GM19467 (cell line): ENCODE data around the gene DNAJB11.
"Not testable (repeated sequence)": the region's sequence is repeated elsewhere in the genome, so short reads cannot be mapped to it uniquely, and the experiment has no call there.

Experiments used
- ATAC-seq: cut with Tn5 transposase; IDR thresholded peaks from one replicate; pipeline ENCODE4 v1.9.1; 2021; ENCODE audit warnings: mild to moderate bottlenecking, moderate library complexity; ENCODE audit not compliant: unreplicated experiment

The DNAJB11 gene

DNA sequence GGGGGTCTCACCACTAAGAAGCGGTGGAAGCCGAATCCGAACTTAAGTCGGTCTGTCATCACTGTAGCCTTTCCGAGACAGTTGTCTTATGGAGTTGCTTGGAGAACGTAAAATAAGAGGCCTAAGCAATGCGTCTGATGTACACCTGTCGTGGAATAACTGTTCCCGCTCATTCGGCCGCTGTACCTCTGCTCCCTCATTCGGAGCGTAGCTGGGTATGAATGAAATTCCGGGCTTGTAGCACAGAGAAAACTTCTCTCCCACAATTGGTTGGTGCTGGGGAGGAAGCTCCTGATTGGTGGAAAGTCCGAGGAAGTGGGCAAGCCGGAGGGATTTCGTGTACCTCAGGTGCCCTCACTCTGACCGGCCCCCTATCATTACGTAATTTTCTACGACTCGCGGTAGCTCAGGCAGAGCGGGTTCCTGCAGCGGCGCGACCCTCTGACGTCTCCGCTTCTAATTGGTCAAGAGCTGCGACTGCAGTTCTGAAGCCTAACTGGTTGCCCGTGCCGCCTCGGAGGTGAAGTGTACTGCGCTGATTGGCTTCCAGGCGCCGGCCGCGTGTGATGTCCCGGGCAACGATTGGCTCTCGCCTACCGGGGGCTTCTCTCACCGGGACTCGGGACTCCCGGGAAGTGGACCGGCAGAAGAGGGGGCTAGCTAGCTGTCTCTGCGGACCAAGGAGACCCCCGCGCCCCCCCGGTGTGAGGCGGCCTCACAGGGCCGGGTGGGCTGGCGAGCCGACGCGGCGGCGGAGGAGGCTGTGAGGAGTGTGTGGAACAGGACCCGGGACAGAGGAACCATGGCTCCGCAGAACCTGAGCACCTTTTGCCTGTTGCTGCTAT lies at the start of gene DNAJB11:
Gene DNAJB11, plus strand, starts transcription at position 625 of the 845 bp plus-strand sequence. Its CDS starts 178 bp downstream, at position 803.
- peak; percentile 83 for ATAC-seq

DNA sequence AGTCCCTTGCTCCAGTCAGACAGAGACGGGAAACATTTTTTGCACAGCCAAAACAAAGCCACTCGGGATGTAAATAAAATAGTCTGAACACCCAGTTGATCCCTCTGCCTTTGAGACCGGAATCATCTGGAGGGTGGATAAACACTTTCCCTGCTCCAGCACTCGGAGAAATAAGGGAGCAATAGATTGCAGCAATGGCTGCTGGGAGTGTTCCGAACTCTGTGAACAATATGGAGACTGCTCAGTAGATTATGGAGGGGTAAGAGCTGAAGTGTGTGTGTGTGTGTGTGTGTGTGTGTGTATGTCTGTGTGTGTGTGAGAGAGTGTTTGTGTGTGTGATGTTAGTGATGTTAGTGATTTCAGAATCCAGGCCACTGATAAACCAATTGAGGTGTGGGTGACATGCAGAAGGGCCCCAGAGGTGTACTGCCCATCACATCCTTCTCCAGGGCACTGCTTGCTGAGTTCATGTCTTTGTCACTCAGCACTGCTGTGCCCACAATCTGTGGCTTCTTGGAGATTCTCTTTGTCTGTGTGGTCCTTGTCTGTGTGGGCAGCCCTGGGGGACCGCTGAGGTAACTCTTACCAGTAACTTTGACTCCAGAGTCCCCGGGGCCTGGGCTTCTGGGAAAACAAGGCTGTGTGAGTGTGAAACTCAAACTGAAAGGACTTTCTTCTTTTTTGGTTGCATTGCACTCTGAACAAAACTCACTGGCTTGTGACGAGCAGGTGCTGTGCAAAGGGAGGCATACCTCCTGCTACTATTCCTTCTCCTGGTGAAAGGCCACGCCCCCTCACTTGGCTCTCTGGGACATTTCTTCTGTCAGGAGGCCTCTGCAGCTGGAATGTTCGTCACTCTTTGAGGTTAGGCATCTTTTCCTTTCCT lies 49.3 kb upstream of the DNAJB11 start:
- ATAC-seq = peak; percentile 63

DNA sequence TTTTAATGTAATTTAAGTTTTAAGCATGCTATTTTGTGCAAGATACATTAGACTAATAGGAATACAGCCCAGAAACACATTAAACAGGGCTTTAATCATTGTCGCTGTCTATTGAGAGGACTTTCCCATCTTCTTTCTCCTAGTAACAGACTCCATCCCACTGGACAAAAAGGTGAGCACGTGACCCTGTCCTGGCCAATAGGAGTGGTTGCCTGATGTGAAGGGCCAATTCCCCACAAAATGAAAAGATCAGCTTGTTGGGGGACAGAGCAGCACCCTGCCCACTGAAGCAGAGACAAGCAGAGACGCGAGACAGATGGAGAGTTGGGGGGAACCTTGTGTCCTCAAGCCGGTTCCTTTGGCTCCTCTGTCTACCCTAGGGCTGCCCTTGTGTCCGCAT lies 47.5 kb upstream of the DNAJB11 start:
- ATAC-seq = no peak

DNA sequence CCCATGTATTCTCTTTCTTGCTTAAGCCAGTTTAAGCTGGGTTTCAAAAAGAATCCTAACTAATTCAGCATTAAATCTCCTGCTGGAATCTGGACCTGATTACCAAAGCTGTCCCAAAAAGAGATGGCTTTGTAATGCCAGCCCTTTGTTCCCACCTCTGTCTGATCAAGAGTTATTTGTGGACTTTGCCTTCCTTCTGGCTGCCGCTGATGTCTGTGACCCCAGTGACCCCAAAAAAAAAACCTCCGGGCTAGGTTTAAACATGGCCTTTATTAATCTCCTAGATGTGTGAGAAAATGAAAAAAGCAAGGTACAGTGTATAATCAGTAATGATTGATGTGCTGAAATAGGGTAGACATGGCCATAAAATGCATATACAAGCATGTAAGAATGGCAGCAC lies 47.1 kb upstream of the DNAJB11 start:
- ATAC-seq = no peak

DNA sequence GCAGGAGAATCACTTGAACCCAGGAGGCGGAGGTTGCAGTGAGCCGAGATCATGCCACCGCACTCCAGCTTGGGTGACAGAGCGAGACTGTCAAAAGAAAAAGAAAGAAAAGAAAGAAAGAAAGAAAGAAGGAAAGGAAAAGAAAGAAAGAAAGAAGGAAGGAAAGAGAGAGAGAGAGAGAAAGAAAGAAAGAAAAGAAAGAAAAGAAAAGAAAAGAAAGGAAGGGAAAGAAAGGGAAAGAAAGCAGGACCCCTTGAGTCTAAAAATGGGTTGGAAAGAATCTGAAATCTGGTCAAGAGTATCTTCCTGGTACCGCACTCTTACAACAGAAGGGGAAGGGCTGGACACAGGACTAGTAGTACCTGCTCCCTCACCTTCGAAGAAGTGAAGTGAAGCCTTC lies 45.9 kb upstream of the DNAJB11 start:
- ATAC-seq = no peak

DNA sequence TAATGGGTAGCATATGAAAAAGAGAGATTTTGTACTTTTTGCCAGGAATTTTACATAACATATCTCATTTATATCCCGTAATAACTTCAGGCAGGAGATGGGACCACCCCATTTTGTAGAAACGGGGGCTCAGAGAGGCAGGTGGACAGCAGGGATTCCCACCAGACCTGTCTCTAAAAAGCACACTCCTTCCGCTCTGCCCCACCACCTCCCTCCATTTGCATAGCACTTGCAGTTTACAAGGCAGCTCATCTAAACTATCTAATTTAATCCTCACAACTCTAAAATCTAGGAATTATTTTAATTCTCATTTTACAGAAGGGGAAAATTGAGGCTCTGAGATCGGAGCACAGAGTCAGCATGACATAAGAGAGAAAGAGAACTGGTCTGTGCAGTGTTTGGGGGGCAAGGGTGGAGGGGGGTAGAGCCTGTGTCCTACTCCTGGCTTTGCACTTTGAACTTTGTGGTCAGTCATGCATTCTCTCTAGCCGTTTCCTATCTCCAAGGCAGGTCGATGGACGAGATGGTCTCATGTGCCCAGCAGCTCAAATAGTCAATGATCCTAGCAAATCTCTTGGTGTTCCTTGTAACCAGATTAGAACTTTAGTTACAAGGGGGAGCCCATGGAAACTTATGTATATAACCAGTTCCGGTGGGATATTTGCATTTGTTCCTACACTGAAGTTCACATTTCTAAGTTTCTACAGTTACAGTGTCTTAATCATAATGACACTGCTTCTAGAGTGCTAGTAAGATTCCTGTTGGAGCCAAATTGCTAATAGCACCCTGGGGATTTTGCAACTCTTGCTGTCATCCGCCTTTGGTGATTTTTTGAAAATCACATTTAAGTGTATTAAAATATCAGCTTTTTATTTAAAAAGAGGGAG lies 44.9 kb upstream of the DNAJB11 start:
- ATAC-seq = no peak

DNA sequence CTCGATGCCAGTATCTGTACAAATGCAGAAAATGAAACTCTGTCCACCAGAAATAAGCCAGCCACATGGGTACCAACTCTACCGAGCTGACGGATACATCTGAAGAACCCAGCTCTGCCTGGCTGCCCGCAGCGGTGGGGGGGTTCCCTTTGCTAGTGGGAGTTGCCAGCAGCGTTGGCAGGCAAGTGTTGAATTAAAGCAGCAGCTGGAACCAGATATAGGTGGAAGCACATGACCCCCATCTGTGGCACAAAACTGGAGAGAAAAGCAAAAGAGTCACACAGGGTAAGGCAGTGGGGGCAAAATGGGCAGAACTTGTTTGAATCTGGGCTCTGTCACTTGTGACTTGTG lies 44.3 kb upstream of the DNAJB11 start:
- peak; percentile 43 for ATAC-seq

DNA sequence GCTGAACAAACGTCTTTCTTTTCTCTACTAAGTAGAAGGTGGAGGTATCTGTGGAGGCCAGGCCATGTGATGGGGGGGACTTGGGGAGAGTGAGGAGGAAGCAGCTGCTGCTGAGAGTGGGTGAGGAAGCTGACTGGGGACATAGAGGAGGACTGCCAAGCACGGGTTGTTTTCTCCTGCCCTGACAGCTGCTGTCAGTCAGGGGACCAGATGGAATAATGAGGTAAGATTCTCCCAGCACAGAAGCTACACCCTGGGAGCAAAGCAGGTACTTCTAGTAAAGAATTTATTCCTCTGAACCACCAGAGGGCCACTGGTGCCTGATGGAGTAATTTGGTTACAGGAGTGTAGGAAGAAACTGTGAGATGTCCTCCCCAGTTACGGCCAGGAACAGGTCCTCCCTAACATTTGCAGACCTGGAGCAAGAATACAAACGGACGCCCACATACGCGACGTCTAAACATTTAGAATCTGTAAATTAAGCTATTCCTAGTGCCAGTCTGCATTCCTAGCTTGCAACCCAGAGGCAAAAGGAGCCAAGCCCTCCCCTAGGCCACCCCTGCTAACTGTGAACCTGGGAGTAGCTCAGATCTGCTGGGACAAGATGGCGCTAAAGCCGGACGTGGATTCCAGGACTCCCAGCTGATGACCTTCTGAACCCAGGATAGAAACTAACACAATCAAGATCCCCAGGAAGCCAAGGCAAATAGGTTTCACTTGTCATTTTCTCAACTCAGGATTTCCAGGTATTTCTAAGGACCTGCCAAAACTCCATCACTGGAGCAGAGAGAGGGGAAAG lies 41.1 kb upstream of the DNAJB11 start:
- no peak for ATAC-seq

DNA sequence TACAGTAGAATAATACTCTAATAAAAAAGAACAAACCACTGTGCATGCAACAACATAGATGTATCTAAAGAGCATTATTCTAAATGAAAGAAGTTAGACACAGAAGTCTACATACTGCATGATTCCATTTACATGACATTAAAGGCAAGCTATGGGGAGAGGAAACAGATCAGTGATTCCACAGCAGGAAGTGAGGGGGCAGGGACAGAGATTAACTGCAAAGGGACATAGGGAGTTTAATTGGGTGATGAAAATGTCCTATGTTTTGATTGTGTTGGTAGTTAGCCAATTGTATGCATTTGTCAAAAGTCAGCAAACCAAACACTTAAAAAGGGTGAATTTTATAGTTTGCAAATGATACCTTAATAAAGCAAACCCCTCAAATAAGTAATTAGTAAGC lies 40.1 kb upstream of the DNAJB11 start:
- no peak for ATAC-seq

DNA sequence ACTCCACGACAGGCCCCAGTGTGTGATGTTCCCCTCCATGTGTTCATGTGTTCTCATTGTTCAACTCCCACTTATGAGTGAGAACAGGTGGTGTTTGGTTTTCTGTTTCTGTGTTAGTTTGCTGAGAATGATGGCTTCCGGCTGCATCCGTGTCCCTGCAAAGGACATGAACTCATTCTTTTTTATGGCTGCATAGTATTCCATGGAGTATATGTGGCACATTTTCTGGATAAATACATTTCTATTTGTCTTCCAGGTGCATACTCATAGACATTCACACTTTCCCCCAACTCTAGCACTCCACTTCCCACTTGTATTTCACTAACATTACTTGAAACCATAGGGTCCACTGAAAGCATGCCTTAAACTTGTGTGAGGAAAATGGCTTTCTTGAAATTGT lies 38.8 kb upstream of the DNAJB11 start:
- ATAC-seq = not testable (repeated sequence)

DNA sequence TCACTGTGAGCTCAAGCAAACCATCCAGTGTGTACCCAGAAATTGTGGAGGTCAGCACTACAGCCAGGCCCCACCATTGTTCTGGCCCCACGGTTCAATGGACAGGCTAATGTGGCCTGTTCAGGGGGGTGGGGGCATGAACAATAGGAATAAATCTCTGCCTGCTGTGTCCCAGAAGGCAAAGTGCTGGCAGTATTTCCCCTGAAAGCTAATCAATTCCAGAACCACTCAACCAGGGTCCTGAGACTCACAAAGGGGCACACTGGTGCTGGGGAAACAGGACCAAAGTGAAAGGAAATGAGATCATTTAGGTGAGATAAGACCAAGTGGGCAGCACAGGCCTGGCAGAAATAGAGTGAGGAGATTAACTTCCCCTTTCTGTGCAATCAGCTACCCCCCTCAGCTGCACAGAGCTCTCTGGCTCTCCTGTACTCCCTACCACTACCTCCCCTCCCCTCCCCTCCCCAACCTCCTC lies 37.9 kb upstream of the DNAJB11 start:
- ATAC-seq = peak; percentile 57

DNA sequence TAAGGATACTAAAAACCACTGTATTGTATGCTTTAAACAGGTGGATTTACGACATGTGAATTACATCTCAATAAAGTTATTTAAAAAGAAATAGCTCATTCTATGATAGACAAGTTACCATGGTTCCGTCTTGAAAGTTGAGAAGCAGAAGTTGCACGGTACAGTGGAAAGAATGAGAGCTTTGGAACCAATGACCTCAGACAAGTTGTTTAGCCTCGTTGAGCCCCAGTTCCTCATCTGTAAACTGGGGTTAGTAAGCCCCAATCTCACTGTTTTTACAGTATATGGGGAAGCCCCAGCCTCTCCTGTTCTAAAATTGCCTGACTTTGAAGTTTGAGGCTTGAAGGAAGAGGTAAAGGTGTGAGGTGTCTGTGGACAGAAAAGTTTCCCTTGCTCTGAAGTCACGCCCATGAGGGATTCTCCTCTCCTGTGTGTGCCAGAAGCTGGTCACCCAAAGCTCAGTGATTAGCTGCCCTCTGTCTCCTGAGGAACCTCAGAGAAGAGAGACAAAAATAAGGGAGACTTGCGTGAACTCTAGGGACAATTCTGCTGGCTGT lies 36.3 kb upstream of the DNAJB11 start:
- peak; percentile 77 for ATAC-seq

DNA sequence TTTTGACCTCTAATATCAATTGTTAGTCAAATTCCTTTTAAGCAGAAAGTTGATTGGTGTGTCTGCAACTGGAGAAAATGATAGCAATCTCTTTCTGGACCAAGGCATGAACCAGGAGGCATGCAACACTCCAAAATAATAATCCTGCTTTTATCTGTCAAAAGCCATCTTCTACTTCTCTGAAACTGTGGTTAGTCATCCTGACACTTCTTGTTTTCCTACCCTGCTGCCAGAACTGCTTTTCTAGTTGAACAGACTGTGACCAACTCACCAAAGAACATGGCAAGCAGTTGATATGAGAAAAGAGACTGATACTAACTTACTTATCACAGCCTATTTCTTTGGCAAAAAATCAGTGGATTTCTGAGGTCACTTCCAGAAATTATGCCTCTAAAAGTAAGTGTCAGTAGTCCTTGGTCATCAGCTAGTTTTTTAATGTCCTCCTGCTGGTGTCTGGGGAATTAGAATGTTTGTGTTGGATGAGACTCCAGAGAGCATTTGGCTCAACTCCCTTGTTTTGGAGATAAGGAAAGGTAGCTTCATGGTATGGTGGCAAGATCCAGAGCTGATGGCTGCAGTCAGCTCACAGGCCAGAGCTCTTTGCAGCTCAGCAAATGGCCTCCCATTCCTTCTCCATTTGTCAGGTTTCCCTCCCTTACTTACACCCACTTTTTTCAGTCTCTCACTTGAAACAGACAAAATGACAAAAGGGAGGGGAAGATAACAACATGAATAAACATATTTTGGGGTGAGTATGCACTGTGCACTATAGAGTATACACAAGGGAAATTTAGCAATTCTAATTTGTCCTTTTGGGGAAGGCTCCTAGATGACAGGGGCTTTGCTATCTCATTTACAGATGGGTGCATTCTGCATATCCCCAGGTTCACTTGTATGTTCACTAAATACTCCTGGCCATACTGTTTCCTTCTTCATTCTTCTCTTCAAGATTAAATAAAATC lies 33.4 kb upstream of the DNAJB11 start:
- ATAC-seq = no peak

DNA sequence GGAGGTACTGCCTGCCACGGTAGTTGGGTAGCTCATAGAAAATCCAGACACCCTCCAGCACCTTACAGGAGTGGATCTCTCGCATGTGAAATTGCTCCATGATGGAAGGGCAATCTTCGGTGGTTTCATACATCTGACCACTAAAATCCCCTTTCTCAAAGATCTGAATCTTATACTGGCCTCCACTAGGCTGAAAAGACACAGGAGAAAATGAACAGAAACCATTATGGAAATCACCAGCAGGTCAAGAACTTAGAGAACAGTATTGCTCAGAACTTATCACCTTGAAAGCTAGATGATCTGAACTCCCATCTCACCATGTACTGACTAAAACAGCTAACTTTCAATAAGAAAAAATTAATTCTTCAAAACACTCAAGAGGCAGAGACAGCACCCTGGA lies 31.7 kb upstream of the DNAJB11 start:
- ATAC-seq = no peak

DNA sequence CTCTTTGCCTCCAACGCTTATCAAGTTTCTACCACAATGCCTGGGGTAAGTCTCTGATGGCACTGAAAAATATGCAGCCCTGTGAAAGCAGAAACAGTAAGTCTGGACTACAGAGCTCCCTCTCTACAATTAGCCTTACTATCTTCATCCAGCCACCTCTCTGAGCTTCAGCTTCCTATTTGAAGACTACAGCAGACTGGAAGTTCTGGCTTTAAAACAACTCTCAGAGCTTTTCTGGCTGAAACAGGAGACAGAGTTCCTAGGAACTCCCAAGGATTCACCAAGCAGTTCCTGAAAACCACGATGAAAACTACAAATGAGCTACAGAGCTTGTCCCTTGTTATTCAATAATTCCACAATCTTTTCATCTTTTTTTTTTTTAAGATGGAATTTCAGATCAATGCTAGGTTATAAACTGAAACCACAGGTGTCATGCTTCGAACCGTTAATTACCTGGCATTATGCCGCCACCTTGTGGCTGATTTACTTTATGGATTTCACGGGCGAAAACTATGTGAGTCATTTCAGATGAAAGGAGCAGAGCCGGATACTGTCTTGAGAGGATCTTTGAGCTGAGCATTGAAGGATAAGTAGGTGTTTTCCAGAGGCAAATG lies 30.2 kb upstream of the DNAJB11 start:
- peak; percentile 55 for ATAC-seq

DNA sequence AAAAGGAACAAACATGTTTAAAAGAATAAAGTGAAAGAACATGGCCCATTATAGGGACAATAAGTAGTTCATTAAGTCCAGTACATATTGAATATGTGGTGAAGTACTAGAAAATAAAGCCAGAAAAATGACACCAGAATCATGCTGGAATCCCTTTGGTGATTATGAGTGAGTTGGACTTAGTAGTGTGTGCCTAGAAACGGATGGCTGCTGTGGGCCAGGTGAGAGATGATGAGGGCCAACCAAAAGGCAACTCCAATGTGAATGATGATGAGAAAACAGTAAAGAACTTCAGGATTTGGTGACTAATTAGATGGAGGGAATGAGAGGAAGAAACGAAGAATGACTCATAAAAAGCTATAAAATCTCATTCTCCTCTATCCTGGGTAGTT lies 29.7 kb upstream of the DNAJB11 start:
- ATAC-seq = no peak

DNA sequence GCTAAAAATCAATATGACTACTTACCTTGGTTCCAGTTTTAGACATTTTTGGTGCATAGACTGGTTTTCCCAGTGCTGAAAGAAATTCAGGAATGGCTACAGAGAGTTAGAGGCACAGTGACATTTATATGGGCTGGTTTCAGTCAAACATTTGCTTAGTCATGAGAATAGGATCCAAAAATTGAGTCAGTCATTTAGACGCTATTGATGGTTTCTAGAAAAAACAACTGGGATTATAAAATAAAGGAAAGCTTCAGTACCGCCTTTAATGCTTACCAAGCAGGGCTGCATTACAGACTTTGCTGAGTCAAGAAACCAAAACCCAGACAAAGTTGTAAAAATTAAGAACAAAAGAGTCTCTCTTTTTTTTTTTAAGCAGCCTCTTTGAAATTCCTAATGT lies 26.2 kb upstream of the DNAJB11 start, which contains the start of gene CRYGS:
Gene CRYGS, minus strand, starts transcription at position 100 of the 400 bp plus-strand sequence. Its CDS starts 54 bp downstream, at position 46.
- no peak for ATAC-seq

DNA sequence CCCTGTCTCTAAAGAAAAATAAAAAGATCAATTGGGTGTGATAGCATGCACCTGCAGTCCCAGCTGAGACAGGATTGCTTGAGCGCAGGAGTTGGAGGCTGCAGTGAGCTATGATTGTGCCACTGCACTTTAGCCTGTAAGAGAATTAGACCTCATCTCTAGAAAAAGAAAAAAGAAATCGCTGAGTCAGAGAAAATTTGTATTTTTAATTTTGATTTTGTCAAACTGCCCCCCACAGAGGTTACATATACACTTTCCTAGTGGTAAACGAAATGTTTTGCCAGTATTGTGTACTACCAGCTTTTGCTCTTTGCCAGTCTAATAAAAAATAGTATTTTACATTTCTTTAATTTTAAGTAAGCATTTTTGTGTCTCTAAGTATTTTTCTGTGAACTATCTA lies 21.0 kb upstream of the DNAJB11 start:
- ATAC-seq = no peak
